GM21528 (cell line): ENCODE results near the gene SPTBN1.
A peak's percentile ranks its signal among the peaks of the same experiment; 100 is the strongest.

Experiments used
- ATAC-seq: cut with Tn5 transposase; IDR thresholded peaks from one replicate; pipeline ENCODE4 v1.9.1; 2021; ENCODE audit warnings: mild to moderate bottlenecking, moderate library complexity; ENCODE audit not compliant: unreplicated experiment, low FRiP score

The SPTBN1 gene

GRCh38 chr2:54546518-54546917 is 90.4 kb downstream of the SPTBN1 start:
- no peak for ATAC-seq

- ATAC-seq, result peak; percentile 57
Observed at GRCh38 chr2:54546923-54547720, 91.0 kb downstream of the SPTBN1 start.

- ATAC-seq, result no peak
Observed at GRCh38 chr2:54549430-54549829, 93.3 kb downstream of the SPTBN1 start.

GRCh38 chr2:54549917-54550518 is 93.9 kb downstream of the SPTBN1 start:
- no peak for ATAC-seq

GRCh38 chr2:54550547-54550946 is 94.4 kb downstream of the SPTBN1 start:
- no peak for ATAC-seq

GRCh38 chr2:54551123-54551756 is 95.1 kb downstream of the SPTBN1 start:
- ATAC-seq, result no peak

GRCh38 chr2:54553075-54553474 is 96.9 kb downstream of the SPTBN1 start:
- no peak for ATAC-seq

GRCh38 chr2:54553775-54554174 is 97.6 kb downstream of the SPTBN1 start:
- no peak for ATAC-seq

- no peak for ATAC-seq
Observed at GRCh38 chr2:54555318-54555837, 99.3 kb downstream of the SPTBN1 start.

- ATAC-seq, result no peak
Observed at GRCh38 chr2:54556621-54557121, 100.5 kb downstream of the SPTBN1 start.

- no peak for ATAC-seq
Observed at GRCh38 chr2:54557211-54557600, 101.1 kb downstream of the SPTBN1 start.

- peak; percentile 49 for ATAC-seq
Observed at GRCh38 chr2:54557601-54558187, 101.6 kb downstream of the SPTBN1 start.

GRCh38 chr2:54558188-54559005 is 102.3 kb downstream of the SPTBN1 start:
- ATAC-seq, result peak; percentile 51

GRCh38 chr2:54559006-54559445 is 102.9 kb downstream of the SPTBN1 start:
- ATAC-seq, result peak; percentile 8

GRCh38 chr2:54559593-54560145 is 103.5 kb downstream of the SPTBN1 start:
- ATAC-seq, result no peak

GRCh38 chr2:54560146-54560881 is 104.2 kb downstream of the SPTBN1 start:
- peak; percentile 48 for ATAC-seq

GRCh38 chr2:54561010-54561409 is 104.9 kb downstream of the SPTBN1 start:
- no peak for ATAC-seq

- ATAC-seq, result no peak
Observed at GRCh38 chr2:54564439-54564838, 108.3 kb downstream of the SPTBN1 start.

- no peak for ATAC-seq
Observed at GRCh38 chr2:54565551-54565950, 109.4 kb downstream of the SPTBN1 start.
